K562 (cell line): ENCODE results near the gene DAP. TPM values are rescaled to one million over a fixed set of nuclear protein-coding genes. Genes with fewer than 3 reads are reported as not detected.

Source experiments
- CREM ChIP-seq: IDR thresholded peaks from 2 replicates; pipeline ENCODE4 v1.6.1; 2014; ENCODE audit warnings: antibody characterized with exemption, low read depth
- L3MBTL2 ChIP-seq: fragments of 450-650 bp; IDR thresholded peaks from 2 replicates; pipeline ENCODE4 v1.6.1; 2016; ENCODE audit warnings: mild to moderate bottlenecking, moderate library complexity
- MEIS2 ChIP-seq: fragments of 450-650 bp; IDR thresholded peaks from 2 replicates; pipeline ENCODE4 v1.6.1; 2014; ENCODE audit warnings: mild to moderate bottlenecking; ENCODE audit not compliant: partially characterized antibody
- MGA ChIP-seq: fragments of 450-650 bp; IDR thresholded peaks from 2 replicates; pipeline ENCODE4 v1.6.1; 2016; ENCODE audit warnings: mild to moderate bottlenecking, moderate library complexity
- NFIC ChIP-seq: fragments of 450-650 bp; IDR thresholded peaks from 2 replicates; pipeline ENCODE4 v1.6.1; 2017; ENCODE audit warnings: mild to moderate bottlenecking, inconsistent platforms
- RAD21 ChIP-seq, 2 experiments: fragments of 250-450 bp in 1 of 2; fragments of 450-650 bp in 1 of 2; sonication (Bioruptor Pico) in 1 of 2; formaldehyde crosslinking in 1 of 2; IDR thresholded peaks in 1 of 2; conservative IDR thresholded peaks in 1 of 2; 2 replicates each; pipeline versions ENCODE4 v1.4.0 to v1.8.0; 2020 to 2022; ENCODE audit warnings: mild to moderate bottlenecking in 2 of 2, moderate library complexity in 1 of 2
- RAD51 ChIP-seq: fragments of 450-650 bp; IDR thresholded peaks from 2 replicates; pipeline ENCODE4 v1.7.1; 2016; ENCODE audit warnings: low read depth, mild to moderate bottlenecking, borderline replicate concordance
- SPI1 ChIP-seq: IDR thresholded peaks from 2 replicates; pipeline ENCODE4 v1.6.1; 2011; ENCODE audit warnings: low read depth, low read length, control low read depth, borderline replicate concordance
- TFE3 ChIP-seq: fragments of 450-650 bp; formaldehyde crosslinking; IDR thresholded peaks from 2 replicates; pipeline ENCODE4 v1.4.0; 2020; ENCODE audit warnings: mild to moderate bottlenecking, mixed read lengths
- USF2 ChIP-seq: sonication (generic); formaldehyde crosslinking; IDR thresholded peaks from 2 replicates; pipeline ENCODE4 v1.5.0; 2020; ENCODE audit warnings: missing genetic modification reagents
- polyA plus RNA-seq, 8 experiments: library from polyadenylated mRNA; depleted of rRNA in 4 of 8; stranded (reverse) in 5 of 8; unstranded in 3 of 8; fragments of >200 nt; fragmentation: Nextera tagmentation in 2 of 8; fragmentation: Illumina TruSeq in 1 of 8; extraction: Ambion mirVana in 2 of 8; extraction: Trizol in 1 of 8; gene quantifications; 2 replicates each; pipeline versions ENCODE4 v1.2.1 to v1.2.3, GENCODE V29; 2011 to 2014; ENCODE audit warnings: inconsistent platforms in 1 of 8, missing spikeins in 1 of 8
- total RNA-seq, 7 experiments: library from RNA; depleted of rRNA in 6 of 7; stranded (reverse); fragments of >200 nt in 6 of 7; fragmentation: Illumina TruSeq in 2 of 7; extraction: Trizol in 2 of 7; gene quantifications; 2 replicates each; pipeline versions ENCODE4 v1.2.1 to v1.2.3, GENCODE V29; 2011 to 2021; ENCODE audit warnings: low replicate concordance in 1 of 7

DAP gene
- total and polyA plus RNA-seq, 9 of the 15 experiments (the other 6 are each of a cell fraction or from before 2014, with no cell fraction given): 14.1 to 151 (median 34.5) TPM

- TF ChIP-seq MGA: 0 out of 2 replicates have a peak, but pooled peaks have one; percentile 26
- TF ChIP-seq RAD51: peak; percentile 40; the same call in 1 of the 2 replicates
- peak in 1 of 2 experiments; percentile 22; a peak in 1 of 4 replicates for TF ChIP-seq RAD21 (CRISPR knock-in tag; conservative IDR thresholded peaks at IDR 0.05 in 1 of 2, IDR thresholded peaks at IDR 0.05 in 1 of 2)
- TF ChIP-seq SPI1: 0 out of 2 replicates have a peak, but pooled peaks have one; percentile 25
- peak; percentile 22 for TF ChIP-seq MEIS2
- TF ChIP-seq NFIC: peak; percentile 42
- peak; percentile 65 for TF ChIP-seq CREM
- peak; percentile 38; the same call in 1 of the 2 replicates for TF ChIP-seq USF2 (CRISPR knock-in tag)
- TF ChIP-seq TFE3 (CRISPR knock-in tag): peak; percentile 80
- TF ChIP-seq L3MBTL2: peak; percentile 67
Observed at GRCh38 chr5:10664180-10664769, 96.8 kb downstream of the DAP start (continued).
